ENCODE measurements around the gene APOC3.
A peak's percentile ranks its signal among the peaks of the same experiment; 100 is the strongest.

- TF ChIP-seq EZH2phosphoT487 (IDR thresholded peaks at IDR 0.05; ENCODE audit: low read depth, severe bottlenecking, unreplicated experiment): no peak
- TF ChIP-seq, protein P1, sequence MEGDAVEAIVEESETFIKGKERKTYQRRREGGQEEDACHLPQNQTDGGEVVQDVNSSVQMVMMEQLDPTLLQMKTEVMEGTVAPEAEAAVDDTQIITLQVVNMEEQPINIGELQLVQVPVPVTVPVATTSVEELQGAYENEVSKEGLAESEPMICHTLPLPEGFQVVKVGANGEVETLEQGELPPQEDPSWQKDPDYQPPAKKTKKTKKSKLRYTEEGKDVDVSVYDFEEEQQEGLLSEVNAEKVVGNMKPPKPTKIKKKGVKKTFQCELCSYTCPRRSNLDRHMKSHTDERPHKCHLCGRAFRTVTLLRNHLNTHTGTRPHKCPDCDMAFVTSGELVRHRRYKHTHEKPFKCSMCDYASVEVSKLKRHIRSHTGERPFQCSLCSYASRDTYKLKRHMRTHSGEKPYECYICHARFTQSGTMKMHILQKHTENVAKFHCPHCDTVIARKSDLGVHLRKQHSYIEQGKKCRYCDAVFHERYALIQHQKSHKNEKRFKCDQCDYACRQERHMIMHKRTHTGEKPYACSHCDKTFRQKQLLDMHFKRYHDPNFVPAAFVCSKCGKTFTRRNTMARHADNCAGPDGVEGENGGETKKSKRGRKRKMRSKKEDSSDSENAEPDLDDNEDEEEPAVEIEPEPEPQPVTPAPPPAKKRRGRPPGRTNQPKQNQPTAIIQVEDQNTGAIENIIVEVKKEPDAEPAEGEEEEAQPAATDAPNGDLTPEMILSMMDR (IDR thresholded peaks at IDR 0.05; ENCODE audit: poor library complexity): peak; percentile 83
Observed at GRCh38 chr11:116879800-116880625, 50.3 kb downstream of the APOC3 start.
